ENCODE data around the gene SPO11. TPM values are rescaled to one million over a fixed set of nuclear protein-coding genes. Genes with fewer than 3 reads are reported as not detected.

Gene SPO11
- total RNA-seq, 1 donor from 2014 or later, result not detected

DNA sequence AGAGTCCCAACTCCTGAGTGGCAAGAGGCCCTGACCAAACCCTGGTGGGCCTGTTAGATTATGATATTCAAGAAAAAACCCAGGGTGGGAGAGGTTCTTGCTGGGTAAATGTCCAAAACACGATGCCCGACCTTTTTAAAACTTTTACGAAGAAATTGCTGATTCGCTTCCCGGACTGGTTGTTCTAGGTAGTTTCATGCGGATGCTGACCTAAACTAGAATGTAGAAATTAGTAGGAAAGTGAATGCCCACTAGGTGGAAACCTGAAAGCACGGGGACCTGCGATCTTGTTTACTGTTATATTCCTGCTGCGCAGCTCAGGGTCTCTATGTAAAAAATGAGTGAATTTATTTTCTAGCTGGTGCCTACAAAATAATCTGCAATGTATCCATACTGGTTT is 23.7 kb downstream of the SPO11 start:
- TF ChIP-seq EZH2phosphoT487 (IDR thresholded peaks at IDR 0.05) (no peak), EZH2 (IDR thresholded peaks at IDR 0.05) (no peak)
- TF ChIP-seq, protein P1, sequence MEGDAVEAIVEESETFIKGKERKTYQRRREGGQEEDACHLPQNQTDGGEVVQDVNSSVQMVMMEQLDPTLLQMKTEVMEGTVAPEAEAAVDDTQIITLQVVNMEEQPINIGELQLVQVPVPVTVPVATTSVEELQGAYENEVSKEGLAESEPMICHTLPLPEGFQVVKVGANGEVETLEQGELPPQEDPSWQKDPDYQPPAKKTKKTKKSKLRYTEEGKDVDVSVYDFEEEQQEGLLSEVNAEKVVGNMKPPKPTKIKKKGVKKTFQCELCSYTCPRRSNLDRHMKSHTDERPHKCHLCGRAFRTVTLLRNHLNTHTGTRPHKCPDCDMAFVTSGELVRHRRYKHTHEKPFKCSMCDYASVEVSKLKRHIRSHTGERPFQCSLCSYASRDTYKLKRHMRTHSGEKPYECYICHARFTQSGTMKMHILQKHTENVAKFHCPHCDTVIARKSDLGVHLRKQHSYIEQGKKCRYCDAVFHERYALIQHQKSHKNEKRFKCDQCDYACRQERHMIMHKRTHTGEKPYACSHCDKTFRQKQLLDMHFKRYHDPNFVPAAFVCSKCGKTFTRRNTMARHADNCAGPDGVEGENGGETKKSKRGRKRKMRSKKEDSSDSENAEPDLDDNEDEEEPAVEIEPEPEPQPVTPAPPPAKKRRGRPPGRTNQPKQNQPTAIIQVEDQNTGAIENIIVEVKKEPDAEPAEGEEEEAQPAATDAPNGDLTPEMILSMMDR (IDR thresholded peaks at IDR 0.05), result no peak
- peaks cover 54% of the 10 kb centered on the region for H3K79me2 ChIP-seq (ENCODE audit: low read depth)
- no peak for DNase-seq (ENCODE audit: low spot score)
- no peaks in the 10 kb centered on the region for H3K27me3 Mint-ChIP-seq (ENCODE audit: insufficient read depth, low read depth)
- peaks cover 11% of the 10 kb centered on the region for H3K4me1 ChIP-seq
- H3K4me1 Mint-ChIP-seq, result peaks cover 10% of the 10 kb centered on the region
- H3K9me3 Mint-ChIP-seq, result no peaks in the 10 kb centered on the region
- H3K27ac ChIP-seq, result no peak overlapping the region
- peak overlapping the region; percentile 93 for H3K4me3 Mint-ChIP-seq
- no peak overlapping the region for H3K4me2 ChIP-seq
- H3K9me3 ChIP-seq (ENCODE audit: low read depth), result no peaks in the 10 kb centered on the region
- H4K20me1 ChIP-seq (ENCODE audit: low read depth), result peaks cover 21% of the 10 kb centered on the region
- H3K36me3 ChIP-seq, result peaks cover 23% of the 10 kb centered on the region
- H3K9ac ChIP-seq, result no peak overlapping the region
- no peak overlapping the region for H2AFZ ChIP-seq (replicated peaks)
- H3K4me3 ChIP-seq, result no peak overlapping the region
- peaks cover 11% of the 10 kb centered on the region for H3F3A ChIP-seq (ENCODE audit: low read depth)
- H3K36me3 Mint-ChIP-seq, result peaks cover 22% of the 10 kb centered on the region
- H3K27me3 ChIP-seq, result no peaks in the 10 kb centered on the region
- no peak overlapping the region for H3K27ac Mint-ChIP-seq

DNA sequence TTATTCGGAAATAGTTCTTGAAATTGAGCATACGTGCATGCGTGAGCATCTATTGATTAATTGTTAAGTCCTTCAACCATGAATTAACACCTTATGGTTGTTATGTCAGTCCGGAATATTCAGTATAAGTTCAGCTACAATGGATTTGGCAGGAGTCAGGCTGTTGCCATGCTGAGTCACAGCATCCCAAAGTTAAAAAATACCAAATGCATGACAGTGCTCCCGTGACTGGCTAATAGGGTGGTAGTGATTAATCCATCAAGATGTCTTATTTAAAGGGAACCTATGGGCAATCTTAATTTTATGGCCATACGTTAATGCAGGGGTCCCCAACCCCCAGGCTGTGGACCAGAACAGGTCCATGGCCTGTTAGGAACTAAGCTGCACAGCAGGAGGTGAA is 31.9 kb downstream of the SPO11 start:
- Histone ChIP-seq H3K79me2 (ENCODE audit: low read depth) (no peaks in the 10 kb centered on the region), H3K9ac (no peak overlapping the region), H3K4me3 (no peak overlapping the region), H3K9me3 (ENCODE audit: low read depth) (no peaks in the 10 kb centered on the region), H3K4me2 (no peak overlapping the region), H3K27me3 (no peaks in the 10 kb centered on the region), H3K27ac (no peak overlapping the region), H4K20me1 (ENCODE audit: low read depth) (peaks cover 3% of the 10 kb centered on the region), H2AFZ (replicated peaks) (no peak overlapping the region), H3F3A (ENCODE audit: low read depth) (no peaks in the 10 kb centered on the region), H3K36me3 (peaks cover 20% of the 10 kb centered on the region), H3K4me1 (no peaks in the 10 kb centered on the region)
- H3K9me3 Mint-ChIP-seq, result peaks cover 5% of the 10 kb centered on the region
- H3K36me3 Mint-ChIP-seq, result peaks cover 21% of the 10 kb centered on the region
- H3K4me1 Mint-ChIP-seq, result no peaks in the 10 kb centered on the region
- TF ChIP-seq EZH2 (IDR thresholded peaks at IDR 0.05) (no peak), EZH2phosphoT487 (IDR thresholded peaks at IDR 0.05) (no peak)
- TF ChIP-seq, protein P1 (IDR thresholded peaks at IDR 0.05), result no peak
- no peaks in the 10 kb centered on the region for H3K27me3 Mint-ChIP-seq (ENCODE audit: insufficient read depth, low read depth)
- H3K4me3 Mint-ChIP-seq, result no peak overlapping the region
- H3K27ac Mint-ChIP-seq, result no peak overlapping the region
- DNase-seq (ENCODE audit: low spot score), result no peak

DNA sequence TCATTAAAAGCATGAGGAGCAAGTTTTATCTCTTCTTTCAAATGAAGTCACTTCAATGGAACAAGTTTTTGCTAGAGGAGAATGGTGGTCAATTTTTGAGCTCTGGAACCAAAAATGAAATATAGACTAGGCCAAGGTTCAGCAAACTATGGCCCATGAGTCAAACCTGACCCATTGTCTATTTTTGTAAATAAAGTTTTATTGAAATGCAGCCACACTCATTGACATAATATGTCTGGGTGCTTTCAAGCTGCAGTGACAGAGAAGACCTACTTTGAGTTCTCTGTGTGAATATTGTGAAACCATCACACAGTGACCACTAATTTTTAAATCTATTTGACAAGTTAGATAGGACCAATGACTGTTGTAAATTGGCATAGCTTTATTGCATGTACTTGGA is 34.8 kb downstream of the SPO11 start:
- Histone ChIP-seq H3K36me3 (peaks cover 24% of the 10 kb centered on the region), H3K79me2 (ENCODE audit: low read depth) (no peaks in the 10 kb centered on the region), H4K20me1 (ENCODE audit: low read depth) (peaks cover 6% of the 10 kb centered on the region), H3K27me3 (no peaks in the 10 kb centered on the region), H3K4me2 (no peak overlapping the region), H3K27ac (no peak overlapping the region), H3K9me3 (ENCODE audit: low read depth) (no peaks in the 10 kb centered on the region), H3K4me1 (no peaks in the 10 kb centered on the region), H2AFZ (replicated peaks) (no peak overlapping the region), H3F3A (ENCODE audit: low read depth) (no peaks in the 10 kb centered on the region), H3K4me3 (no peak overlapping the region), H3K9ac (no peak overlapping the region)
- no peak for TF ChIP-seq EZH2 (IDR thresholded peaks at IDR 0.05)
- TF ChIP-seq, protein P1 (IDR thresholded peaks at IDR 0.05), result no peak
- TF ChIP-seq EZH2phosphoT487 (IDR thresholded peaks at IDR 0.05), result no peak
- Mint-ChIP-seq H3K36me3 (peaks cover 29% of the 10 kb centered on the region), H3K27ac (no peak overlapping the region), H3K9me3 (peaks cover 5% of the 10 kb centered on the region), H3K27me3 (ENCODE audit: insufficient read depth, low read depth) (no peaks in the 10 kb centered on the region), H3K4me3 (no peak overlapping the region), H3K4me1 (no peaks in the 10 kb centered on the region)
- no peak for DNase-seq (ENCODE audit: low spot score)
